ENCODE results near the gene PSMB1.

DNA sequence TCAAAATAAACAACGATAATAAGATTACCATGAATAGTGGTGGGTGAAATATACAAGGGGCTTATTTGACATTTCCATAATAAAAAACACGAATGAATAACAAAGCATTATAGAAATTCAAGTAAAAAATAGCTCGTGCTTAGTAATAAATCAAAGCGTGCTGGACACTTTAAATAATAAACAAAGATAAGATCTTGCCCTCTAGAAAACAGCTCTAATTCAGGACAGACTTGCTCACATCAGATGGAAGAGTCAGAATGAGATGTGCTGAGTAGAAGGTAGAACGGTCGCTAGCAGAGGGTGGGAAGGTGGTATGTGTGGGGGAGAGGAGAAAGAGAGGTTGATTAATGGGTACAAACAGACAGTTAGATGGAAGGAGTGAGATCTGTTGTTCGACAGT, 27.3 kb downstream of the PSMB1 start:
- TF ChIP-seq GATA2 (IDR thresholded peaks at IDR 0.05; ENCODE audit: low read depth, low read length) (peak; percentile 57; the same call in 1 of the 2 replicates), GATA3 (IDR thresholded peaks at IDR 0.05; ENCODE audit: low read depth, low read length) (peak; percentile 15; the same call in 1 of the 2 replicates)
